GM23248 (cell line): ENCODE measurements around the gene AFM.

ENCODE experiments used
- EZH2 ChIP-seq: fragments of 200-600 bp; sonication (generic); IDR thresholded peaks from 2 replicates; pipeline ENCODE4 v1.6.1; 2018; ENCODE audit warnings: antibody characterized with exemption, mild to moderate bottlenecking; ENCODE audit not compliant: insufficient read depth, poor library complexity, severe bottlenecking
- EZH2phosphoT487 ChIP-seq: fragments of 200-600 bp; sonication (generic); IDR thresholded peaks from 2 replicates; pipeline ENCODE4 v1.6.1; 2018; ENCODE audit warnings: antibody characterized with exemption, moderate library complexity, mild to moderate bottlenecking, low read depth; ENCODE audit not compliant: insufficient read depth

- TF ChIP-seq EZH2 = no peak
- TF ChIP-seq EZH2phosphoT487 = no peak
Observed at GRCh38 chr4:73505567-73505966, 24.0 kb downstream of the AFM start.
